ENCODE measurements around the gene DDX39A. TPM values are rescaled to one million over a fixed set of nuclear protein-coding genes. Genes with fewer than 3 reads are reported as not detected.
"Not testable (repeated sequence)": the region's sequence is repeated elsewhere in the genome, so short reads cannot be mapped to it uniquely, and the experiment has no call there.

Gene DDX39A
- total RNA-seq (100 to 1,000 TPM; 298 to 302 TPM), polyA plus RNA-seq (110 TPM)

DNA sequence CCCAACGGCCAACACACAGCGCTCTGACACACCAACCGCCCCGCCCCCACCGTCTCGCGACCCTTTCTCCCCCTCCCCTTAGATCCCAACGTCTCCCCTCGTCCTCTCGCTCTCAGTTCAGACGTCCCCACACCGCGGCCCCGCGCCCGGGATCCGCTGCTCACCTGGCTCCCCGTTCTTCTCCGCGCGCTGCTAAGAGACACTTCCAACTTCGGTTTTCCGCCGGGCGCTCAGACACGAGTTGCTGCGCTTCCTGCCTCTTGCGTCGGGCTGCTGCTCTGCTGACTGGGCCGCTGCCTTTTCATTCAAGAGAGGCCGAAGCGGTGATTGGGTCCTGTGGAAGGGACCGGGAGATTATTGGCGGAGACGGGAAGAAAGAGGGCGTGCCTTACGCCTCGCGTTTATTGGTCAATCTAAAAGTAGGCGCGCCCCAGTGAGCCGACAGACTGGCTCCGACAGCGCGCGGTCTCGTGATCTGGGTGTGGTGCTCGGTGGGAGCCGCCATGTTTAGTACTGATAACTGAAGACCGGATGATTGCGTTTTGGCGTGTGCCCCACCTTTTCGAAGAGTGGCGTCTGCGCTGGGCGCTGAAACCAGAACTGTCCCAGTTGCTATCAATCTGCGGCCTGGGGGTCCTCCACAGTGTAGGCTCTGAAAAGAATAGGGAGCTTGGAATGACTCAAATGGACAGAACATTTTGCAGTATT, at the start of gene DDX39A:
Gene DDX39A (minus strand): TSS at position 236 of the 708 bp plus-strand sequence. CDS start 6,121 bp downstream, outside the sequence.
- Mint-ChIP-seq H3K36me3 (peaks cover 0 to 30% (median 3%) of the 10 kb centered on the region in 3 donors), H3K4me1 (peaks cover 34 to 49% (median 47%) of the 10 kb centered on the region in 3 donors), H3K4me3 (peak within 1 kb of the TSS; percentile 86 to 97 (median 93)), H3K27ac (peak within 1 kb of the TSS; percentile 91 to 98 (median 98)), H3K27me3 (peaks cover 0 to 9% of the 10 kb centered on the region in 2 donors), H3K9me3 (no peaks in the 10 kb centered on the region)
- DNase-seq = peak; percentile 95 to 99 (median 97)
- CTCF ChIA-PET = interaction anchor here (0.8 to 1.9 kb wide), 10 partner anchors 10 to 283 kb away, joined by 3 to 14 read pairs (median 4); partner anchors contain the start of genes ASF1B and PKN1
- H3K4me1 ChIP-seq (ENCODE audit: insufficient read depth, low read length) = peaks cover 39% of the 10 kb centered on the region
- no peaks in the 10 kb centered on the region for H3K27me3 ChIP-seq (ENCODE audit: insufficient read depth, low read length, poor library complexity, severe bottlenecking)
- peak within 1 kb of the TSS; percentile 72 for H3K4me3 ChIP-seq (ENCODE audit: low read length)
- peak within 1 kb of the TSS; percentile 94 for H3K27ac ChIP-seq (ENCODE audit: low read depth, low read length)
- H3K36me3 ChIP-seq (ENCODE audit: insufficient read depth, low read length) = peaks cover 11% of the 10 kb centered on the region
- H3K9me3 ChIP-seq (ENCODE audit: low read length) = no peaks in the 10 kb centered on the region
- POLR2A ChIA-PET = interaction anchor here (0.8 to 1.8 kb wide), 6 partner anchors 9 to 283 kb away, joined by 3 to 11 read pairs (median 4); partner anchors contain the start of gene ASF1B

DNA sequence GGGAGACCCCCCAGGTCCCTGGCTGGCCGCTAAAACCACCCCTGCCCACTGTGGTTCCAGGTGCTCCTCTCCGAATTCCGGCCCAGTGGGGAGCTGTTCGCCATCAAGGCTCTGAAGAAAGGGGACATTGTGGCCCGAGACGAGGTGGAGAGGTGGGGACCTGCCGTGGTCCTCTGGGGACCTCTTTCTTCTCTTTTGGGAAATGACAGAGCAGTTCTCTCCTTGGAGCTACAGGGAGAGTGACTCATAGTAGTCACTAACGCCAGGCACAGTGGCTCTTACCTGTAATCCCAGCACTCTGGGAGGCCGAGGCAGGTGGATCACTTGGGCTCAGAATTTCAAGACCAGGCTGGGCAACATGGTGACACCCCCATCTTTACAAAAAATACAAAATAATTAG, 48.7 kb upstream of the DDX39A start:
- peaks cover 5% of the 10 kb centered on the region for H3K27me3 ChIP-seq (ENCODE audit: insufficient read depth, low read length, poor library complexity, severe bottlenecking)
- Mint-ChIP-seq H3K9me3 (no peaks in the 10 kb centered on the region), H3K27ac (peak overlapping the region in 1 of 8 donors; percentile 37), H3K36me3 (peaks cover 0 to 77% (median 2%) of the 10 kb centered on the region in 3 donors), H3K4me1 (peaks cover 2 to 11% (median 2%) of the 10 kb centered on the region in 3 donors), H3K27me3 (peaks cover under 1 to 3% of the 10 kb centered on the region in 2 donors), H3K4me3 (no peak overlapping the region)
- H3K27ac ChIP-seq (ENCODE audit: low read depth, low read length) = no peak overlapping the region
- H3K36me3 ChIP-seq (ENCODE audit: insufficient read depth, low read length) = peaks cover 31% of the 10 kb centered on the region
- DNase-seq = no peak
- peaks cover 10% of the 10 kb centered on the region for H3K4me1 ChIP-seq (ENCODE audit: insufficient read depth, low read length)
- H3K4me3 ChIP-seq (ENCODE audit: low read length) = no peak overlapping the region
- ChIA-PET CTCF (interaction anchor here (0.8 to 1.7 kb wide), 5 partner anchors 38 to 332 kb away, joined by 3 to 7 read pairs (median 5); partner anchors contain the start of gene ASF1B), POLR2A (no interaction called here)
- H3K9me3 ChIP-seq (ENCODE audit: low read length) = no peaks in the 10 kb centered on the region

DNA sequence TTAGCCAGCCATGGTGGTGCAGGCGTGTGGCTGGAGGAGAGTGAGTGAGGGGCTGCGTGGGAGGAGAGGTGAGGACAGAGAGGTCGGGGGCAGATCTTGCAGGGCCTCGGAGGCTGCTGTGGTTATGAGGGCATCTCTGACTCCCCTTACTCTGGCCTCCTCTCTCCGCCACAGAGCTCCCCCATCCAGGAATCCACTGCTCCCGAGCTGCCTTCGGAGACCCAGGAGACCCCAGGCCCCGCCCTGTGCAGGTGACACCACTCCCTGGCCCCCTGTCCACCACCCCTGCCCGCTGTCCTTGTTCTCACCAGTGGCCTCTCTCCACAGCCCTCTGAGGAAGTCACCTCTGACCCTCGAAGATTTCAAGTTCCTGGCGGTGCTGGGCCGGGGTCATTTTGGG, 48.2 kb upstream of the DDX39A start:
- POLR2A ChIA-PET = no interaction called here
- H3K9me3 ChIP-seq (ENCODE audit: low read length) = no peaks in the 10 kb centered on the region
- Mint-ChIP-seq H3K4me1 (peaks cover 0 to 7% (median 1%) of the 10 kb centered on the region in 3 donors), H3K27ac (peak overlapping the region in 2 of 8 donors; percentile 37 to 50), H3K27me3 (no peaks in the 10 kb centered on the region), H3K36me3 (peaks cover 0 to 81% (median 2%) of the 10 kb centered on the region in 3 donors), H3K4me3 (no peak overlapping the region), H3K9me3 (no peaks in the 10 kb centered on the region)
- CTCF ChIA-PET = interaction anchor here (1.4 to 2.2 kb wide), 4 partner anchors 12 to 331 kb away, joined by 5 to 16 read pairs (median 6); partner anchors contain the start of gene ASF1B
- peaks cover under 1% of the 10 kb centered on the region for H3K27me3 ChIP-seq (ENCODE audit: insufficient read depth, low read length, poor library complexity, severe bottlenecking)
- DNase-seq = no peak
- H3K27ac ChIP-seq (ENCODE audit: low read depth, low read length) = no peak overlapping the region
- peaks cover 36% of the 10 kb centered on the region for H3K36me3 ChIP-seq (ENCODE audit: insufficient read depth, low read length)
- H3K4me1 ChIP-seq (ENCODE audit: insufficient read depth, low read length) = peaks cover 6% of the 10 kb centered on the region
- H3K4me3 ChIP-seq (ENCODE audit: low read length) = no peak overlapping the region

DNA sequence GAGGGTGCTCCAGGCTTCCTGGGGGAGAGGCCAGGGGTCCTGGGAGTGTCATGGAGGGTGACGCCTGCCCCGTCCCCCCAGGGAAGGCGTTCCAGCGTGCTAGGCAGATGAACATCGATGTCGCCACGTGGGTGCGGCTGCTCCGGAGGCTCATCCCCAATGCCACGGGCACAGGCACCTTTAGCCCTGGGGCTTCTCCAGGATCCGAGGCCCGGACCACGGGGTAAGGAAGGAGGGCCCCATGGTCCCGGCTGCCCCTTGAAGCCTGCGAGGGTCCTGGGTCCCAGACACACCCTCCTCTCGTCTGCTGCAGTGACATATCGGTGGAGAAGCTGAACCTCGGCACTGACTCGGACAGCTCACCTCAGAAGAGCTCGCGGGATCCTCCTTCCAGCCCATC, 44.6 kb upstream of the DDX39A start:
- peaks cover 0 to 86% (median 7%) of the 10 kb centered on the region in 3 donors for H3K36me3 Mint-ChIP-seq
- peaks cover 48% of the 10 kb centered on the region for H3K36me3 ChIP-seq (ENCODE audit: insufficient read depth, low read length)
- DNase-seq = no peak
- H3K9me3 Mint-ChIP-seq = no peaks in the 10 kb centered on the region
- no peak overlapping the region for H3K4me3 ChIP-seq (ENCODE audit: low read length)
- H3K4me1 Mint-ChIP-seq = peaks cover 21 to 23% (median 21%) of the 10 kb centered on the region in 3 donors
- peaks cover 13% of the 10 kb centered on the region for H3K4me1 ChIP-seq (ENCODE audit: insufficient read depth, low read length)
- no peaks in the 10 kb centered on the region for H3K27me3 ChIP-seq (ENCODE audit: insufficient read depth, low read length, poor library complexity, severe bottlenecking)
- no peaks in the 10 kb centered on the region for H3K9me3 ChIP-seq (ENCODE audit: low read length)
- H3K4me3 Mint-ChIP-seq = no peak overlapping the region
- POLR2A ChIA-PET = no interaction called here
- H3K27ac Mint-ChIP-seq = no peak overlapping the region
- CTCF ChIA-PET = no interaction called here
- H3K27me3 Mint-ChIP-seq = no peaks in the 10 kb centered on the region
- no peak overlapping the region for H3K27ac ChIP-seq (ENCODE audit: low read depth, low read length)

DNA sequence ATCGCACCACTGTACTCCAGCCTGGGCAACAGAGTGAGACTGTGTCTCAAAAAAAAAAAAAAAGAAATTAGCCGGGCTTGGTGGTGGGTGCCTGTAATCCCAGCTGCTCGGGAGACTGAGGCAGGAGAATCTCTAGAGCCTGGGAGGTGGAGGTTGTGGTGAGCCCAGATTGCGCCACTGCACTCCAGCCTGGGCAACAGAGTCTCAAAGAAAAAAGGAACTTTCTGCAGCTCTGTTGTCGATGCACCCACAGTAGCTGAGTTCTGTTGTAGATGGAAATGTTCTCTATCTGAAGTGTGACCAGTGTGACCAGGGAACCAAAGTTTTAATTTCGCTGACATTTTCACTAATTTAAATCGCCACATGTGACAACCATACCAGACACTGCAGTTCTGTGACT, 43.3 kb upstream of the DDX39A start:
- DNase-seq; H3K27me3 Mint-ChIP-seq; H3K9me3 ChIP-seq (ENCODE audit: low read length); POLR2A ChIA-PET; H3K4me3 ChIP-seq (ENCODE audit: low read length); H3K9me3 Mint-ChIP-seq; H3K27me3 ChIP-seq (ENCODE audit: insufficient read depth, low read length, poor library complexity, severe bottlenecking); H3K27ac ChIP-seq (ENCODE audit: low read depth, low read length); CTCF ChIA-PET; H3K4me3 Mint-ChIP-seq: not testable (repeated sequence)
- Mint-ChIP-seq H3K27ac (peak overlapping the region in 1 of 8 donors; percentile 43), H3K4me1 (peaks cover 24 to 30% (median 27%) of the 10 kb centered on the region in 3 donors), H3K36me3 (peaks cover 0 to 86% (median 7%) of the 10 kb centered on the region in 3 donors)
- peaks cover 14% of the 10 kb centered on the region for H3K4me1 ChIP-seq (ENCODE audit: insufficient read depth, low read length)
- H3K36me3 ChIP-seq (ENCODE audit: insufficient read depth, low read length) = peaks cover 37% of the 10 kb centered on the region

DNA sequence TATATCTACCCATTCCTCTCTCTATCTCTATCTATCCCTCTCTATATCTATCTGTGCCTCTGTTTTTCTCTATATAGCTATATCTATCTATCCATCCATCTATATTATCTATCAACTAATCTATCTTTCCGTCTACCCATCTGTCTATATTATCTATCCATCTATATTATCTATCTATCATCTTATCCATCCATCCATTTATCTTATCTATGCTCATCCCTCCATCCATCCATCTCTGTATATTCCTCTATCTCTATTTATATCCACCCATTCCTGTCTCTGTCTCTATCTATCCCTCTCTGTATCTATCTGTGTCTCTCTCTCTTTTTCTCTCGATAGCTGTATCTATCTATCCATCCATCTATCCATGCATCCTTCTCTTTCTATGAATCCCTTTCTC, 41.8 kb upstream of the DDX39A start:
- no peaks in the 10 kb centered on the region for H3K9me3 ChIP-seq (ENCODE audit: low read length)
- no peak overlapping the region for H3K4me3 ChIP-seq (ENCODE audit: low read length)
- POLR2A ChIA-PET = no interaction called here
- no peak for DNase-seq
- no peaks in the 10 kb centered on the region for H3K27me3 ChIP-seq (ENCODE audit: insufficient read depth, low read length, poor library complexity, severe bottlenecking)
- no peak overlapping the region for H3K27ac ChIP-seq (ENCODE audit: low read depth, low read length)
- Mint-ChIP-seq H3K4me3 (no peak overlapping the region), H3K36me3 (peaks cover 0 to 82% (median 7%) of the 10 kb centered on the region in 3 donors), H3K27ac (peak overlapping the region in 7 of 8 donors; percentile 16 to 89 (median 75)), H3K4me1 (peaks cover 24 to 30% (median 27%) of the 10 kb centered on the region in 3 donors), H3K9me3 (no peaks in the 10 kb centered on the region), H3K27me3 (no peaks in the 10 kb centered on the region)
- CTCF ChIA-PET = interaction anchor here (1.7 to 2.4 kb wide), 2 partner anchors 11 to 19 kb away, joined by 4 to 10 read pairs; no protein-coding TSS in a partner anchor
- H3K4me1 ChIP-seq (ENCODE audit: insufficient read depth, low read length) = peaks cover 14% of the 10 kb centered on the region
- peaks cover 36% of the 10 kb centered on the region for H3K36me3 ChIP-seq (ENCODE audit: insufficient read depth, low read length)

DNA sequence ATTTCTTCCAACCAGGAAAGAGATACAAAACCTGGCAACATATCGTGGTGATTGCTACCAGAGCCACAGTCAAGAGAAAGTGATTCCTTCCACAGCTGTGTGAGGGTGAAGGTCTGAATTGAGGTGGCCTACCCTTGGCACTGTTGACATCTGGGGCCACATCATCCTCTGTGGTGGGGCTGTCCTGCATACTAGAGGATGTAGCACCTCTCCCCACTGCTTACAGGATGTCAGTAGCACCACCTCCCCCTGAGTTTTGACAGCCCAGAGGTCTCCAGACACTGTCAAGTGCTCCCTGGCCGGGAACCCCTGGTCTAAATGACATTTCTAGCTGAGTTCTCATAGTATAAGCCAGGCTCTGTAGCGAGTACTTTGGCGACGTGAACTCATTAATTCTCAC, 40.6 kb upstream of the DDX39A start:
- CTCF ChIA-PET = interaction anchor here (1.0 to 2.4 kb wide), 3 partner anchors 12 to 53 kb away, joined by 3 to 10 read pairs (median 4); no protein-coding TSS in a partner anchor
- no peak overlapping the region for H3K4me3 ChIP-seq (ENCODE audit: low read length)
- Mint-ChIP-seq H3K27me3 (no peaks in the 10 kb centered on the region), H3K4me3 (peak overlapping the region in 5 of 7 donors; percentile 12 to 80 (median 57)), H3K4me1 (peaks cover 24 to 30% (median 27%) of the 10 kb centered on the region in 3 donors), H3K36me3 (peaks cover 0 to 82% (median 10%) of the 10 kb centered on the region in 3 donors), H3K9me3 (no peaks in the 10 kb centered on the region), H3K27ac (peak overlapping the region; percentile 80 to 95 (median 90))
- H3K27ac ChIP-seq (ENCODE audit: low read depth, low read length) = no peak overlapping the region
- no peaks in the 10 kb centered on the region for H3K9me3 ChIP-seq (ENCODE audit: low read length)
- POLR2A ChIA-PET = interaction anchor here (0.6 kb wide), 1 partner anchor 26 kb away, joined by 3 read pairs; no protein-coding TSS in a partner anchor
- H3K27me3 ChIP-seq (ENCODE audit: insufficient read depth, low read length, poor library complexity, severe bottlenecking) = no peaks in the 10 kb centered on the region
- H3K36me3 ChIP-seq (ENCODE audit: insufficient read depth, low read length) = peaks cover 33% of the 10 kb centered on the region
- DNase-seq = peak in 4 of 5 donors; percentile 28 to 80 (median 54)
- peaks cover 14% of the 10 kb centered on the region for H3K4me1 ChIP-seq (ENCODE audit: insufficient read depth, low read length)

DNA sequence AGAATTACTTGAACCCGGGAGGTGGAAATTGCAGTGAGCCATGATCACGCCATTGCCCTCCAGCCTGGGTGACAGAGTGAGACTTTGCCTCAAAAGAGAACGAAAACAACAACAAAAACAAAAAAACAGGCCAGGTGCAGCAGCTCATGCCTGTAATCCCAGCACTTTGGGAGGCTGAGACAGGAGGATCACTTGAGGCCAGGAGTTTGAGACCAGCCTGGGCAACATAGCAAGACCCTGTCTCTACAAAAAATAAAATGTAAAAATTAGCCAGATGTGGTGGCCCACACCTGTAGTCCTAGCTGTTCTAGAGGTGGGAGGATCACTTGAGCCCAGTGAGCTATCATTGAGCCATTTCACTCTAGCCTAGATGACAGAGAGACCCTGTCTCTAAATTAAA, 33.2 kb upstream of the DDX39A start:
- H3K4me3 Mint-ChIP-seq; H3K9me3 Mint-ChIP-seq; H3K4me1 ChIP-seq (ENCODE audit: insufficient read depth, low read length); H3K9me3 ChIP-seq (ENCODE audit: low read length); H3K27ac ChIP-seq (ENCODE audit: low read depth, low read length); H3K27me3 Mint-ChIP-seq; POLR2A ChIA-PET; H3K27me3 ChIP-seq (ENCODE audit: insufficient read depth, low read length, poor library complexity, severe bottlenecking); DNase-seq; H3K4me3 ChIP-seq (ENCODE audit: low read length); CTCF ChIA-PET: not testable (repeated sequence)
- H3K36me3 Mint-ChIP-seq = peaks cover 8 to 79% (median 18%) of the 10 kb centered on the region in 3 donors
- peaks cover 9 to 18% (median 18%) of the 10 kb centered on the region in 3 donors for H3K4me1 Mint-ChIP-seq
- peaks cover 46% of the 10 kb centered on the region for H3K36me3 ChIP-seq (ENCODE audit: insufficient read depth, low read length)
- H3K27ac Mint-ChIP-seq = peak overlapping the region in 1 of 8 donors; percentile 85
